B cell (primary cell): ENCODE results near the gene UBR1.

Source experiments
- EZH2 ChIP-seq: IDR thresholded peaks from 2 replicates; pipeline ENCODE4 v1.6.1; 2012; ENCODE audit warnings: borderline replicate concordance, low read depth, mild to moderate bottlenecking, moderate library complexity, low read length; ENCODE audit not compliant: insufficient read depth, poor library complexity, severe bottlenecking
- TF ChIP-seq, protein P1 (sequence below): fragments of 200-600 bp; IDR thresholded peaks from one replicate; pipeline ENCODE4 v1.8.0; 2022; ENCODE audit warnings: antibody characterized with exemption, mild to moderate bottlenecking

DNA sequence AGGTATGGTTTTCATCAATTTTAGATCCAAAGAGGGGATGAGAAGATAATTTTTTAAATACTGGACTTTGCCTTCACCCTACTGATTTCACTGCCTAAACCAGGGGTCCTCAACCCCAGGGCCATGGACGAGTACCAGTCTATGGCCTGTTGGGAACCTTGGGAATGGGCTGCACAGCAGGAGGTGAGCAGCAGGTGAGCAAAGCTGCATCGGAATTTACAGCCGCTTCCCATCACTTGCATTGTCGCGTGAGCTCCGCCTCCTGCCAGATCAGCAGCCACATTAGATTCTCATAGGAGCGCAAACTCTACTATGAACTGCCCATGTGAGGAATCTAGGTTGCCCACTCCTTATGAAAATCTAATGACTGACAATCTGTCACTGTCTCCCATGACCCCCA is 109.0 kb downstream of the UBR1 start:
- TF ChIP-seq, protein P1, sequence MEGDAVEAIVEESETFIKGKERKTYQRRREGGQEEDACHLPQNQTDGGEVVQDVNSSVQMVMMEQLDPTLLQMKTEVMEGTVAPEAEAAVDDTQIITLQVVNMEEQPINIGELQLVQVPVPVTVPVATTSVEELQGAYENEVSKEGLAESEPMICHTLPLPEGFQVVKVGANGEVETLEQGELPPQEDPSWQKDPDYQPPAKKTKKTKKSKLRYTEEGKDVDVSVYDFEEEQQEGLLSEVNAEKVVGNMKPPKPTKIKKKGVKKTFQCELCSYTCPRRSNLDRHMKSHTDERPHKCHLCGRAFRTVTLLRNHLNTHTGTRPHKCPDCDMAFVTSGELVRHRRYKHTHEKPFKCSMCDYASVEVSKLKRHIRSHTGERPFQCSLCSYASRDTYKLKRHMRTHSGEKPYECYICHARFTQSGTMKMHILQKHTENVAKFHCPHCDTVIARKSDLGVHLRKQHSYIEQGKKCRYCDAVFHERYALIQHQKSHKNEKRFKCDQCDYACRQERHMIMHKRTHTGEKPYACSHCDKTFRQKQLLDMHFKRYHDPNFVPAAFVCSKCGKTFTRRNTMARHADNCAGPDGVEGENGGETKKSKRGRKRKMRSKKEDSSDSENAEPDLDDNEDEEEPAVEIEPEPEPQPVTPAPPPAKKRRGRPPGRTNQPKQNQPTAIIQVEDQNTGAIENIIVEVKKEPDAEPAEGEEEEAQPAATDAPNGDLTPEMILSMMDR = no peak
- no peak for TF ChIP-seq EZH2
